ENCODE data around the gene ITPKB.

The ITPKB gene

DNA sequence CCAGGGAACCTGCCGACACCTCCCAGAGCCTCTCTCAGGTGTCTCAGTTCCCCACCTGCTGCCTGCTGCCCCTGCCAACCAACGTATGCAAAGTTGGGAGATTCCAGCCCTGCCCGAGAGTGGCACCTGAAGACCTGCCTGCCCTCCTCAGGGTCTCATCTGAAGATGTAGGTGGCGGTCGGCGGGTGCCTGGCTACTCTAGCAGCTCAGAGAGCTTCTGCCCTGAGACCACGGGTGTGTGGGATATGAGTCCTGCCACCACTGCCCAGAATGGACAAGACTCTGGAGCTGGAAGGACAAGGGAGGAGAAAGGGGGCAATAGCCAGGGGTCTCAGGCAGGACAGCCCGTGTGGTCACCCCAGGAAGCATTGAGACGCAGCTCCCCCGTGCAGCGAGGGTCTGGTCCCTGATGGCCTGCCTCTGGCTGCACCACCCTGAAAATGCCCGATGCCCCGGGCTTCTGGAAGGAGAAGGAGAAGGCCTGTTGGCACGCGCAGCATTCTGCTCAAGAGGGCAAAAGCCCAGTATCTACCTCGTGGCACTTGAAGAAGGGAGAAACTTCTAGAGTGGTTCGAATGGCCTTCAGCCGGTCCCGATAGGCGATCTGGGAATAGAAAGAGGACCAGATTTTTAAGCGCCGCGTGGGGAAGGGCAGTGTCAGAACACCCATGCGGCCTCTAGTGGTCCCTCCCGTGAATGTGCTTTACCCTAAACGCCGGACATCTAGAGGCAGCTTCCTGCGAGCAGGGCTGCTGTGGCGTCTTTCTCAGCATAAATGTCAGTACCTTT is 101.7 kb downstream of the ITPKB start:
- DNase-seq (ENCODE audit: low read depth) = peak; percentile 52
- TF ChIP-seq, protein P1, sequence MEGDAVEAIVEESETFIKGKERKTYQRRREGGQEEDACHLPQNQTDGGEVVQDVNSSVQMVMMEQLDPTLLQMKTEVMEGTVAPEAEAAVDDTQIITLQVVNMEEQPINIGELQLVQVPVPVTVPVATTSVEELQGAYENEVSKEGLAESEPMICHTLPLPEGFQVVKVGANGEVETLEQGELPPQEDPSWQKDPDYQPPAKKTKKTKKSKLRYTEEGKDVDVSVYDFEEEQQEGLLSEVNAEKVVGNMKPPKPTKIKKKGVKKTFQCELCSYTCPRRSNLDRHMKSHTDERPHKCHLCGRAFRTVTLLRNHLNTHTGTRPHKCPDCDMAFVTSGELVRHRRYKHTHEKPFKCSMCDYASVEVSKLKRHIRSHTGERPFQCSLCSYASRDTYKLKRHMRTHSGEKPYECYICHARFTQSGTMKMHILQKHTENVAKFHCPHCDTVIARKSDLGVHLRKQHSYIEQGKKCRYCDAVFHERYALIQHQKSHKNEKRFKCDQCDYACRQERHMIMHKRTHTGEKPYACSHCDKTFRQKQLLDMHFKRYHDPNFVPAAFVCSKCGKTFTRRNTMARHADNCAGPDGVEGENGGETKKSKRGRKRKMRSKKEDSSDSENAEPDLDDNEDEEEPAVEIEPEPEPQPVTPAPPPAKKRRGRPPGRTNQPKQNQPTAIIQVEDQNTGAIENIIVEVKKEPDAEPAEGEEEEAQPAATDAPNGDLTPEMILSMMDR (conservative IDR thresholded peaks at IDR 0.05; ENCODE audit: low read length) = peak; percentile 78
- no peak overlapping the region for H3K4me3 ChIP-seq (ENCODE audit: low read length)

DNA sequence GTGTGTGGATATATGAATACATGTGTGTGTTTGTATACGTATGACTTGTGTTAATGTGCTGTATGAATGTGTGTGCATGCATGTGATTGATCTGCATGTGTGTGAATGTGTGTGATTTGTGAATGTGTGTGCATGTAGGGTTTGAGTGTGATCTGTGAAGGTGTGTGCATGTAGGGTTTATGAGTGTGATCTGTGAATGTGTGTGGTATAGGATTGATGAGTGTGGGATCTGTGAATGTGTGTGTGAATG is 102.3 kb downstream of the ITPKB start:
- TF ChIP-seq, protein P1 (conservative IDR thresholded peaks at IDR 0.05; ENCODE audit: low read length) = no peak
- no peak overlapping the region for H3K4me3 ChIP-seq (ENCODE audit: low read length)
- DNase-seq (ENCODE audit: low read depth) = no peak

DNA sequence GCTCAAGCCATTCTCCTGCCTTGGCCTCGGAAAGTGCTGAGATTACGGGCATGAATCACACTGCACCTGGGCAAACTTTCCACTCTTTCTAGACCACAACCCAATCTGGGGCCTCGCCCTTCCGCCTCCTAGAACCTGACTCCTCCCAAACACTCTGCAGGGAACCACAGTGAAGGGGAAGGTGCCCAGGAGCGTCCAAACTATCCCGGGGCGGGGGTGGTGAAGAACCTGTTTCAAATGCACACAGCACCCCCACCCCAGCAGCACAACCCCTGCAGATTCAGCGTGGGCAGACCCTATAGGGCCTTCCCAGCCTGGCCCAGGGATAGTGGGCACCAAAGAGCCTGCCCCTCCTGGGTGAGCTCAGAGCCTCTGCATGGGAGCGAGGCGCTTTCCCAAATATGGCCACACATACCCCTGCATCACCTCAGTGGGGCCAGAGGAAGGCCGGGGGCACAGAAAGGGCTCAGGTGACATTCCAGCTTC is 103.6 kb downstream of the ITPKB start:
- TF ChIP-seq, protein P1 (conservative IDR thresholded peaks at IDR 0.05; ENCODE audit: low read length) = no peak
- no peak for DNase-seq (ENCODE audit: low read depth)
- H3K4me3 ChIP-seq (ENCODE audit: low read length) = no peak overlapping the region

DNA sequence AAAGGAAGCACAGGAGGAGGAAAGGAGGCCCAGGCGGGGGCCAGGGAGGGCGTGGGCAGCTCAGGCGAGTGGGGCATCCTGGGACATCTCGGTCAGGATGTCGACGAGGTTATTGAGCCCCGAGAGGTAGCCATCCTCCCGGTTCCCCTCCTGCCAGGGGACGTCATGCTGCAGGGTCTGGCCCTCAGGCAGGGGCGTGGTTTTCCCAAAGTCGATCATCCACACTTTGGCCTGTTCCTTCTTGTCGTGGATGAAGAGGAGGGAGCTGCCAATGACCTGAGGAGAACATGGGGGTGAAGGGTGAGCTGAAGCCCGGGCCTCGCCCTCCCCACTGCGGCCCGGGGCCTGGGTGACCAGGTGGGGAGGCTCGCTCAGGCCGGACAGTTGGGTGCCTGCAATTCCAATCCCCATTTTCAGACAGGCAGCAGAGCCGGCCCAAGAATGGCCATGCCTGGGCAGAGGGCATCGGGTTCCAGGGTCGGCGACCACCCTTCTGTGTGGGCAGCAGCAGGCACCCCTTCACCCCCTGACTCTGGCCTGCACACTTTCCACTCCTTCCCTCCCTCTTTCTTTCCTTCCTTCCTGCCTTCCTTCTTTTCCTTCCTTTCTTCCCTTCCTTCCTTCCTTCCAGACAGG is 104.4 kb downstream of the ITPKB start:
- TF ChIP-seq, protein P1 (conservative IDR thresholded peaks at IDR 0.05; ENCODE audit: low read length) = no peak
- DNase-seq (ENCODE audit: low read depth) = no peak
- H3K4me3 ChIP-seq (ENCODE audit: low read length) = no peak overlapping the region

DNA sequence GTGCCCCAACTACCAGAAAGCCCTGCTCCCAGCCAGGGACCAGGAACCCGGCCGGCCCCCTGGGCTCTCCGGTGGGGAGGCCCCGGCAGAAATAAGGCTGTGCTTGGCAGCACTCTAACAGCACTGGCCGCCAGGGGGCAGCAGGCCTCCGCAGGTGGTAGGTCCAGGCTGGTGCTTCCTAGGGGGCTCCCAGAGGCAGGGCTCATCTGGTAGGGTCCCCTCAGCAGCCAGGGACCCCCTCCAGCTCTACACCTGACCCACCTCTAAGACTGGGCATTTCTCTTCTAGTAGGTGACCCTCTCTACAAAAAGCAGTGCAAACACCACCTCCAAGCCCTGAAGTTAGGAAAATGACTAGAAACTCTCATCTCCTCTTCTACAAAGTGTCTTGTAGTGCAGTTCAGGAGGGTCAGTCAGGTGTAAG is 104.9 kb downstream of the ITPKB start:
- TF ChIP-seq, protein P1 (conservative IDR thresholded peaks at IDR 0.05; ENCODE audit: low read length) = peak; percentile 83
- peak; percentile 58 for DNase-seq (ENCODE audit: low read depth)
- no peak overlapping the region for H3K4me3 ChIP-seq (ENCODE audit: low read length)

DNA sequence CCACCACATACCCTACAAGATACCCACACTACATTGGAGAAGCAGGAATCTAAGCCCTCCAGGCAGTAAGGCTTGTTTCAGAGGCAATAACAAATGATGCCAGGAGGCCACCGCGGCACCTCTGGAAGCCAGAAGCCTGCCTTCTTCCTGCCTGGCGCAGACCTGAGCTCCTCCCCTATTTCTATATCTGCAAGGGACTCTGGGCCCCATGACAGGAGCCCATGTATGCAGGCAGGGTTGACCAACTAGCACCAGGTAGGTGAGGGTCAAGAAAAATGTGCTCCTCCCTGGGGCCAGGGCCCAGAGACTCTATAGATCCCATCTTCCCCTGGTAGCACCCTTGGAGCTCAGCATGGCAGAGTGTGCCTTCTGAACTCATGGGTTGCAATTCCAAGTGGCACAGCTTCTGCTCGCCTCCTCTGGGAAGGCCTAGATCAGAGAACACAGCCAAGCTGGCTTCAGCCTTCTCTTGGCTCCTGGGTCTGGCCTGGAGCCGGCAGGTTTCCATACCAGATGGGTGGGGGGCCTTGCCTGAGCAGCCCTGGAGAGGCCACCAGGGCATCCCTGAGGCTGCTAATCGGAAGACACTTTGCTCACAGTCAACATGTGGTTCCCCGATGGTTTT is 105.4 kb downstream of the ITPKB start:
- DNase-seq (ENCODE audit: low read depth) = no peak
- TF ChIP-seq, protein P1 (conservative IDR thresholded peaks at IDR 0.05; ENCODE audit: low read length) = no peak
- H3K4me3 ChIP-seq (ENCODE audit: low read length) = no peak overlapping the region
